ACC112 (cell line): ENCODE results near the gene PAX7.

Experiments used
- H2AFZ ChIP-seq: fragments of 200-600 bp; sonication (generic); one replicate; pipeline ENCODE4 v1.6.0; 2017; ENCODE audit warnings: antibody characterized with exemption, low read length; ENCODE audit not compliant: unreplicated experiment
- H3K27ac ChIP-seq: fragments of 200-600 bp; sonication (generic); 2 replicates; pipeline ENCODE4 v1.5.1; 2014; ENCODE audit warnings: low read depth, mild to moderate bottlenecking, antibody characterized with exemption, low read length, moderate library complexity
- H3K27me3 ChIP-seq: fragments of 200-600 bp; sonication (generic); 2 replicates; pipeline ENCODE4 v1.6.1; 2014; ENCODE audit warnings: mild to moderate bottlenecking, antibody characterized with exemption, low read length, moderate library complexity, mixed read lengths; ENCODE audit not compliant: insufficient read depth
- H3K36me3 ChIP-seq: fragments of 200-600 bp; sonication (generic); 2 replicates; pipeline ENCODE4 v1.6.1; 2016; ENCODE audit warnings: mild to moderate bottlenecking, antibody characterized with exemption, low read length, moderate library complexity, mixed read lengths; ENCODE audit not compliant: insufficient read depth
- H3K4me1 ChIP-seq: fragments of 200-600 bp; sonication (generic); one replicate; pipeline ENCODE4 v1.6.1; 2016; ENCODE audit warnings: low read length, mixed read lengths; ENCODE audit not compliant: insufficient read depth, unreplicated experiment, control insufficient read depth
- H3K4me3 ChIP-seq: fragments of 200-600 bp; sonication (generic); 2 replicates; pipeline ENCODE4 v1.5.1; 2014; ENCODE audit warnings: mild to moderate bottlenecking, low read depth, low read length
- H3K79me2 ChIP-seq: fragments of 200-600 bp; sonication (generic); one replicate; pipeline ENCODE4 v1.6.0; 2016; ENCODE audit warnings: low read length; ENCODE audit not compliant: control insufficient read depth, unreplicated experiment, insufficient read depth

The PAX7 gene

GRCh38 chr1:18786149-18786548, 155.5 kb downstream of the PAX7 start:
- Histone ChIP-seq H2AFZ (no peak overlapping the region), H3K79me2 (no peaks in the 10 kb centered on the region), H3K36me3 (no peaks in the 10 kb centered on the region), H3K4me1 (no peaks in the 10 kb centered on the region), H3K27me3 (peaks cover 46% of the 10 kb centered on the region), H3K27ac (no peak overlapping the region), H3K4me3 (no peak overlapping the region)

GRCh38 chr1:18787825-18788385, 157.3 kb downstream of the PAX7 start:
- Histone ChIP-seq H3K4me3 (no peak overlapping the region), H3K79me2 (no peaks in the 10 kb centered on the region), H3K4me1 (no peaks in the 10 kb centered on the region), H3K27me3 (peaks cover 62% of the 10 kb centered on the region), H3K27ac (no peak overlapping the region), H2AFZ (no peak overlapping the region), H3K36me3 (no peaks in the 10 kb centered on the region)

- no peaks in the 10 kb centered on the region for H3K36me3 ChIP-seq
- no peak overlapping the region for H3K4me3 ChIP-seq
- peaks cover 62% of the 10 kb centered on the region for H3K27me3 ChIP-seq
- H3K79me2 ChIP-seq: no peaks in the 10 kb centered on the region
- no peak overlapping the region for H3K27ac ChIP-seq
- no peak overlapping the region for H2AFZ ChIP-seq
- H3K4me1 ChIP-seq: no peaks in the 10 kb centered on the region
Observed at GRCh38 chr1:18789246-18789645, 158.6 kb downstream of the PAX7 start.

- Histone ChIP-seq H3K4me1 (no peaks in the 10 kb centered on the region), H3K27ac (no peak overlapping the region), H3K79me2 (no peaks in the 10 kb centered on the region), H3K4me3 (no peak overlapping the region), H3K27me3 (peaks cover 48% of the 10 kb centered on the region), H2AFZ (no peak overlapping the region), H3K36me3 (no peaks in the 10 kb centered on the region)
Observed at GRCh38 chr1:18792747-18793146, 162.1 kb downstream of the PAX7 start.

GRCh38 chr1:18793164-18793563, 162.5 kb downstream of the PAX7 start:
- peaks cover 45% of the 10 kb centered on the region for H3K27me3 ChIP-seq
- H3K79me2 ChIP-seq: no peaks in the 10 kb centered on the region
- H3K4me1 ChIP-seq: no peaks in the 10 kb centered on the region
- no peaks in the 10 kb centered on the region for H3K36me3 ChIP-seq
- H2AFZ ChIP-seq: no peak overlapping the region
- H3K27ac ChIP-seq: no peak overlapping the region
- H3K4me3 ChIP-seq: no peak overlapping the region

GRCh38 chr1:18794051-18794450, 163.4 kb downstream of the PAX7 start:
- Histone ChIP-seq H3K4me3 (no peak overlapping the region), H3K27me3 (peaks cover 40% of the 10 kb centered on the region), H3K79me2 (no peaks in the 10 kb centered on the region), H3K4me1 (no peaks in the 10 kb centered on the region), H2AFZ (no peak overlapping the region), H3K27ac (no peak overlapping the region), H3K36me3 (no peaks in the 10 kb centered on the region)

- no peak overlapping the region for H3K27ac ChIP-seq
- H3K27me3 ChIP-seq: peaks cover 35% of the 10 kb centered on the region
- no peaks in the 10 kb centered on the region for H3K79me2 ChIP-seq
- no peak overlapping the region for H3K4me3 ChIP-seq
- H3K36me3 ChIP-seq: no peaks in the 10 kb centered on the region
- H3K4me1 ChIP-seq: no peaks in the 10 kb centered on the region
- H2AFZ ChIP-seq: no peak overlapping the region
Observed at GRCh38 chr1:18794561-18794960, 163.9 kb downstream of the PAX7 start.

- H3K79me2 ChIP-seq: no peaks in the 10 kb centered on the region
- no peaks in the 10 kb centered on the region for H3K4me1 ChIP-seq
- no peaks in the 10 kb centered on the region for H3K36me3 ChIP-seq
- H3K4me3 ChIP-seq: no peak overlapping the region
- H2AFZ ChIP-seq: no peak overlapping the region
- no peak overlapping the region for H3K27ac ChIP-seq
- H3K27me3 ChIP-seq: peaks cover 30% of the 10 kb centered on the region
Observed at GRCh38 chr1:18795002-18795689, 164.5 kb downstream of the PAX7 start.

GRCh38 chr1:18796950-18797349, 166.3 kb downstream of the PAX7 start:
- no peak overlapping the region for H3K27ac ChIP-seq
- no peaks in the 10 kb centered on the region for H3K4me1 ChIP-seq
- H3K4me3 ChIP-seq: no peak overlapping the region
- H3K36me3 ChIP-seq: no peaks in the 10 kb centered on the region
- H3K27me3 ChIP-seq: peaks cover 16% of the 10 kb centered on the region
- no peaks in the 10 kb centered on the region for H3K79me2 ChIP-seq
- no peak overlapping the region for H2AFZ ChIP-seq
